Measurements from ENCODE around the gene AIPL1. TPM values are rescaled to one million over a fixed set of nuclear protein-coding genes. Genes with fewer than 3 reads are reported as not detected.

AIPL1 gene
- total RNA-seq, 1 experiment from 2014 or later, result not detected

- Histone ChIP-seq H2AFZ (ENCODE audit: low read length) (no peak overlapping the region), H3K79me2 (ENCODE audit: low read length) (no peaks in the 10 kb centered on the region), H3K4me3 (ENCODE audit: low read length) (no peak overlapping the region), H3K36me3 (ENCODE audit: insufficient read depth, low read length) (0 out of 2 replicates have a peak, but pooled peaks cover 3% of the 10 kb centered on the region), H3K9ac (ENCODE audit: low read length) (no peak overlapping the region), H3K9me2 (replicated peaks; ENCODE audit: insufficient read depth, low read length) (no peaks in the 10 kb centered on the region), H4K20me1 (ENCODE audit: insufficient read depth, low read depth, low read length) (no peaks in the 10 kb centered on the region), H3K27me3 (ENCODE audit: low read length) (no peaks in the 10 kb centered on the region), H3K4me1 (ENCODE audit: low read length) (peaks cover 6% of the 10 kb centered on the region), H3K9me3 (ENCODE audit: low read length) (peaks cover under 1% of the 10 kb centered on the region; the same call in 1 of the 2 replicates), H3K4me2 (ENCODE audit: low read depth, low read length, poor library complexity, severe bottlenecking) (no peak overlapping the region), H3K27ac (ENCODE audit: low read length) (no peak overlapping the region)
- peak; percentile 83 for DNase-seq
Measured at GRCh38 chr17:6435968-6436367, 1.0 kb upstream of the AIPL1 start.

GRCh38 chr17:6430769-6431168 lies 4.2 kb downstream of the AIPL1 start:
- no peak overlapping the region for H3K4me3 ChIP-seq (ENCODE audit: low read length)
- H4K20me1 ChIP-seq (ENCODE audit: insufficient read depth, low read depth, low read length), result no peaks in the 10 kb centered on the region
- no peak overlapping the region for H3K4me2 ChIP-seq (ENCODE audit: low read depth, low read length, poor library complexity, severe bottlenecking)
- no peak overlapping the region for H3K27ac ChIP-seq (ENCODE audit: low read length)
- DNase-seq, result no peak
- no peaks in the 10 kb centered on the region for H3K27me3 ChIP-seq (ENCODE audit: low read length)
- no peaks in the 10 kb centered on the region for H3K4me1 ChIP-seq (ENCODE audit: low read length)
- H3K9me3 ChIP-seq (ENCODE audit: low read length), result peaks cover 2% of the 10 kb centered on the region; the same call in 1 of the 2 replicates
- no peak overlapping the region for H2AFZ ChIP-seq (ENCODE audit: low read length)
- H3K79me2 ChIP-seq (ENCODE audit: low read length), result no peaks in the 10 kb centered on the region
- no peak overlapping the region for H3K9ac ChIP-seq (ENCODE audit: low read length)
- H3K36me3 ChIP-seq (ENCODE audit: insufficient read depth, low read length), result 0 out of 2 replicates have a peak, but pooled peaks cover 3% of the 10 kb centered on the region
- H3K9me2 ChIP-seq (replicated peaks; ENCODE audit: insufficient read depth, low read length), result no peaks in the 10 kb centered on the region

GRCh38 chr17:6429266-6429665 lies 5.7 kb downstream of the AIPL1 start:
- Histone ChIP-seq H3K36me3 (ENCODE audit: insufficient read depth, low read length) (0 out of 2 replicates have a peak, but pooled peaks cover 3% of the 10 kb centered on the region), H3K9me3 (ENCODE audit: low read length) (peaks cover 2% of the 10 kb centered on the region; the same call in 1 of the 2 replicates), H3K27me3 (ENCODE audit: low read length) (no peaks in the 10 kb centered on the region), H3K4me3 (ENCODE audit: low read length) (no peak overlapping the region), H3K4me1 (ENCODE audit: low read length) (no peaks in the 10 kb centered on the region), H4K20me1 (ENCODE audit: insufficient read depth, low read depth, low read length) (no peaks in the 10 kb centered on the region), H3K27ac (ENCODE audit: low read length) (no peak overlapping the region), H2AFZ (ENCODE audit: low read length) (no peak overlapping the region), H3K79me2 (ENCODE audit: low read length) (no peaks in the 10 kb centered on the region), H3K9me2 (replicated peaks; ENCODE audit: insufficient read depth, low read length) (no peaks in the 10 kb centered on the region), H3K9ac (ENCODE audit: low read length) (no peak overlapping the region), H3K4me2 (ENCODE audit: low read depth, low read length, poor library complexity, severe bottlenecking) (no peak overlapping the region)
- DNase-seq, result no peak

GRCh38 chr17:6428207-6428965 lies 6.5 kb downstream of the AIPL1 start:
- no peak for DNase-seq
- Histone ChIP-seq H3K4me2 (ENCODE audit: low read depth, low read length, poor library complexity, severe bottlenecking) (no peak overlapping the region), H4K20me1 (ENCODE audit: insufficient read depth, low read depth, low read length) (no peaks in the 10 kb centered on the region), H3K9me2 (replicated peaks; ENCODE audit: insufficient read depth, low read length) (no peaks in the 10 kb centered on the region), H3K27me3 (ENCODE audit: low read length) (no peaks in the 10 kb centered on the region), H3K4me3 (ENCODE audit: low read length) (no peak overlapping the region), H3K4me1 (ENCODE audit: low read length) (no peaks in the 10 kb centered on the region), H3K9ac (ENCODE audit: low read length) (no peak overlapping the region), H3K36me3 (ENCODE audit: insufficient read depth, low read length) (0 out of 2 replicates have a peak, but pooled peaks cover 3% of the 10 kb centered on the region), H3K79me2 (ENCODE audit: low read length) (no peaks in the 10 kb centered on the region), H3K27ac (ENCODE audit: low read length) (no peak overlapping the region), H2AFZ (ENCODE audit: low read length) (no peak overlapping the region), H3K9me3 (ENCODE audit: low read length) (peaks cover 2% of the 10 kb centered on the region; the same call in 1 of the 2 replicates)

- no peaks in the 10 kb centered on the region for H4K20me1 ChIP-seq (ENCODE audit: insufficient read depth, low read depth, low read length)
- H3K9me3 ChIP-seq (ENCODE audit: low read length), result peaks cover 2% of the 10 kb centered on the region; the same call in 1 of the 2 replicates
- H3K9me2 ChIP-seq (replicated peaks; ENCODE audit: insufficient read depth, low read length), result no peaks in the 10 kb centered on the region
- no peak overlapping the region for H3K4me2 ChIP-seq (ENCODE audit: low read depth, low read length, poor library complexity, severe bottlenecking)
- DNase-seq, result no peak
- H3K27ac ChIP-seq (ENCODE audit: low read length), result no peak overlapping the region
- no peaks in the 10 kb centered on the region for H3K27me3 ChIP-seq (ENCODE audit: low read length)
- 0 out of 2 replicates have a peak, but pooled peaks cover 3% of the 10 kb centered on the region for H3K36me3 ChIP-seq (ENCODE audit: insufficient read depth, low read length)
- no peak overlapping the region for H3K4me3 ChIP-seq (ENCODE audit: low read length)
- no peak overlapping the region for H3K9ac ChIP-seq (ENCODE audit: low read length)
- no peaks in the 10 kb centered on the region for H3K79me2 ChIP-seq (ENCODE audit: low read length)
- no peak overlapping the region for H2AFZ ChIP-seq (ENCODE audit: low read length)
- H3K4me1 ChIP-seq (ENCODE audit: low read length), result no peaks in the 10 kb centered on the region
Measured at GRCh38 chr17:6427279-6427781, 7.6 kb downstream of the AIPL1 start.

- Histone ChIP-seq H3K9me3 (ENCODE audit: low read length) (peaks cover 2% of the 10 kb centered on the region; the same call in 1 of the 2 replicates), H3K4me1 (ENCODE audit: low read length) (no peaks in the 10 kb centered on the region), H3K27me3 (ENCODE audit: low read length) (no peaks in the 10 kb centered on the region), H3K36me3 (ENCODE audit: insufficient read depth, low read length) (0 out of 2 replicates have a peak, but pooled peaks cover under 1% of the 10 kb centered on the region), H3K79me2 (ENCODE audit: low read length) (no peaks in the 10 kb centered on the region), H3K4me3 (ENCODE audit: low read length) (no peak overlapping the region), H3K9me2 (replicated peaks; ENCODE audit: insufficient read depth, low read length) (no peaks in the 10 kb centered on the region), H2AFZ (ENCODE audit: low read length) (no peak overlapping the region), H3K9ac (ENCODE audit: low read length) (no peak overlapping the region), H3K27ac (ENCODE audit: low read length) (no peak overlapping the region), H3K4me2 (ENCODE audit: low read depth, low read length, poor library complexity, severe bottlenecking) (no peak overlapping the region), H4K20me1 (ENCODE audit: insufficient read depth, low read depth, low read length) (no peaks in the 10 kb centered on the region)
- no peak for DNase-seq
Measured at GRCh38 chr17:6426356-6427101, 8.4 kb downstream of the AIPL1 start.

- Histone ChIP-seq H3K36me3 (ENCODE audit: insufficient read depth, low read length) (no peaks in the 10 kb centered on the region), H3K27me3 (ENCODE audit: low read length) (no peaks in the 10 kb centered on the region), H3K4me2 (ENCODE audit: low read depth, low read length, poor library complexity, severe bottlenecking) (no peak overlapping the region), H3K4me1 (ENCODE audit: low read length) (no peaks in the 10 kb centered on the region), H3K79me2 (ENCODE audit: low read length) (no peaks in the 10 kb centered on the region), H4K20me1 (ENCODE audit: insufficient read depth, low read depth, low read length) (no peaks in the 10 kb centered on the region), H3K4me3 (ENCODE audit: low read length) (no peak overlapping the region), H2AFZ (ENCODE audit: low read length) (no peak overlapping the region), H3K27ac (ENCODE audit: low read length) (no peak overlapping the region), H3K9ac (ENCODE audit: low read length) (no peak overlapping the region), H3K9me2 (replicated peaks; ENCODE audit: insufficient read depth, low read length) (no peaks in the 10 kb centered on the region), H3K9me3 (ENCODE audit: low read length) (no peaks in the 10 kb centered on the region)
- DNase-seq, result no peak
Measured at GRCh38 chr17:6425407-6425806, 9.5 kb downstream of the AIPL1 start.

- Histone ChIP-seq H3K27me3 (ENCODE audit: low read length) (no peaks in the 10 kb centered on the region), H2AFZ (ENCODE audit: low read length) (no peak overlapping the region), H3K4me2 (ENCODE audit: low read depth, low read length, poor library complexity, severe bottlenecking) (no peak overlapping the region), H3K9ac (ENCODE audit: low read length) (no peak overlapping the region), H4K20me1 (ENCODE audit: insufficient read depth, low read depth, low read length) (no peaks in the 10 kb centered on the region), H3K9me3 (ENCODE audit: low read length) (no peaks in the 10 kb centered on the region), H3K4me3 (ENCODE audit: low read length) (no peak overlapping the region), H3K79me2 (ENCODE audit: low read length) (no peaks in the 10 kb centered on the region), H3K4me1 (ENCODE audit: low read length) (no peaks in the 10 kb centered on the region), H3K9me2 (replicated peaks; ENCODE audit: insufficient read depth, low read length) (no peaks in the 10 kb centered on the region), H3K27ac (ENCODE audit: low read length) (no peak overlapping the region), H3K36me3 (ENCODE audit: insufficient read depth, low read length) (no peaks in the 10 kb centered on the region)
- no peak for DNase-seq
Measured at GRCh38 chr17:6423931-6424330, 11.0 kb downstream of the AIPL1 start.
